Measurements from ENCODE around the gene TAF4. TPM values are rescaled to one million over a fixed set of nuclear protein-coding genes. Genes with fewer than 3 reads are reported as not detected.

TAF4 gene
- total and polyA plus RNA-seq, 2 donors (not counting 3 experiments of a cell fraction or from before 2014, with no cell fraction given): 6.1 to 19.5 TPM

GRCh38 chr20:62044631-62045030 lies 21.1 kb downstream of the TAF4 start:
- DNase-seq (ENCODE audit: low read depth, low spot score) (no peak), FAIRE-seq (no peak)
- intact Hi-C loops (cut with micrococcal nuclease) (no loop called here), dilution Hi-C loops (cut with MboI; ENCODE audit: extremely low pct_ligation_motif_present, low sequenced_read_pairs) (no loop called here)
- no peak overlapping the region for H3K27ac ChIP-seq (ENCODE audit: insufficient read depth, low read depth, low read length)
- H3K4me1 ChIP-seq (ENCODE audit: control insufficient read depth, extremely low read depth, insufficient read depth, low read length): no peaks in the 10 kb centered on the region
- H3K4me2 ChIP-seq (ENCODE audit: insufficient read depth, low read length): no peak overlapping the region
- no peaks in the 10 kb centered on the region for H3K27me3 ChIP-seq (ENCODE audit: control insufficient read depth in 2 of 2, insufficient read depth in 2 of 2, low read length in 2 of 2)
- ChIA-PET CTCF (no interaction called here), POLR2A (no interaction called here)
- H3K4me3 ChIP-seq (replicated peaks in 1 of 3; ENCODE audit: insufficient read depth in 1 of 3, low read depth in 1 of 3, low read length in 3 of 3): no peak overlapping the region
- TF ChIP-seq POLR2A (IDR thresholded peaks at IDR 0.05; ENCODE audit: low read depth, low read length): no peak
- TF ChIP-seq MYC (IDR thresholded peaks at IDR 0.05; ENCODE audit: low read depth, low read length): no peak
- no peak for TF ChIP-seq POLR2AphosphoS5 (IDR thresholded peaks at IDR 0.05; ENCODE audit: insufficient read depth, low read depth, low read length)
- TF ChIP-seq GATA2 (IDR thresholded peaks at IDR 0.05; ENCODE audit: insufficient read depth, insufficient read length, low read depth, low read length): no peak
- TF ChIP-seq JUN (IDR thresholded peaks at IDR 0.05; ENCODE audit: borderline replicate concordance, insufficient read depth, insufficient read length, low read depth): no peak
- TF ChIP-seq FOS (IDR thresholded peaks at IDR 0.05; ENCODE audit: borderline replicate concordance, insufficient read depth, low read length): no peak
- no peak for TF ChIP-seq EZH2 (IDR thresholded peaks at IDR 0.05; ENCODE audit: borderline replicate concordance, low read depth, low read length, severe bottlenecking)
- TF ChIP-seq, protein P1, sequence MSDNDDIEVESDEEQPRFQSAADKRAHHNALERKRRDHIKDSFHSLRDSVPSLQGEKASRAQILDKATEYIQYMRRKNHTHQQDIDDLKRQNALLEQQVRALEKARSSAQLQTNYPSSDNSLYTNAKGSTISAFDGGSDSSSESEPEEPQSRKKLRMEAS (IDR thresholded peaks at IDR 0.05; ENCODE audit: insufficient read depth, insufficient read length): no peak
- no peak for TF ChIP-seq CTCF (IDR thresholded peaks at IDR 0.05; ENCODE audit: extremely low read depth in 1 of 2, insufficient read depth in 1 of 2, low read depth in 1 of 2, low read length in 2 of 2)
- H4K20me1 ChIP-seq (replicated peaks; ENCODE audit: control insufficient read depth, extremely low read depth, insufficient read depth, low read length): no peaks in the 10 kb centered on the region
- H3K9me3 ChIP-seq (replicated peaks; ENCODE audit: control insufficient read depth, insufficient read depth, low read length): no peaks in the 10 kb centered on the region
- no peaks in the 10 kb centered on the region for H3K36me3 ChIP-seq (ENCODE audit: control insufficient read depth in 2 of 2, extremely low read depth in 1 of 2, insufficient read depth in 2 of 2, low read length in 2 of 2)
- no peak overlapping the region for H2AFZ ChIP-seq (ENCODE audit: low read depth, low read length)
- peaks cover 75% of the 10 kb centered on the region for H3K79me2 ChIP-seq (ENCODE audit: control insufficient read depth, insufficient read depth, low read length)
- no peak overlapping the region for H3K9ac ChIP-seq (replicated peaks; ENCODE audit: extremely low read depth, insufficient read depth, low read length)
- H3K9me1 ChIP-seq (replicated peaks; ENCODE audit: control insufficient read depth, extremely low read depth, insufficient read depth, low read length): no peaks in the 10 kb centered on the region
- no TSS peak for BruUV-seq (replicated peaks)

Measured in endothelial cell of umbilical vein (primary cell).